BE2C (cell line): Measurements from ENCODE around the gene SYTL4.

Experiments
- DNase-seq: peaks from one replicate; pipeline ENCODE4 v3.0.0-alpha.2; 2020
- H3K27me3 ChIP-seq: fragments of 250-450 bp; sonication (Bioruptor Pico); 2 replicates; pipeline ENCODE4 v1.5.1; 2020; ENCODE audit warnings: mild to moderate bottlenecking
- H3K36me3 ChIP-seq: fragments of 250-450 bp; sonication (Bioruptor Pico); 2 replicates; pipeline ENCODE4 v1.5.1; 2020; ENCODE audit warnings: mild to moderate bottlenecking
- H3K4me1 ChIP-seq: fragments of 250-450 bp; sonication (Bioruptor Pico); 2 replicates; pipeline ENCODE4 v1.5.1; 2020
- H3K4me3 ChIP-seq: 2 replicates; pipeline ENCODE4 v1.5.1; 2011; ENCODE audit warnings: low read depth, low read length
- H3K9me3 ChIP-seq: fragments of 250-450 bp; sonication (Bioruptor Pico); 2 replicates; pipeline ENCODE4 v1.5.1; 2020
- CTCF ChIP-seq: IDR thresholded peaks from 2 replicates; pipeline ENCODE4 v1.5.1; 2012; ENCODE audit warnings: mild to moderate bottlenecking, low read depth, low read length

The SYTL4 gene

GRCh38 chrX:100674705-100675104, 57.2 kb downstream of the SYTL4 start:
- H3K4me1 ChIP-seq = no peaks in the 10 kb centered on the region
- H3K4me3 ChIP-seq = no peak overlapping the region
- no peak for TF ChIP-seq CTCF
- H3K27me3 ChIP-seq = no peaks in the 10 kb centered on the region
- no peaks in the 10 kb centered on the region for H3K36me3 ChIP-seq
- DNase-seq = no peak
- no peaks in the 10 kb centered on the region for H3K9me3 ChIP-seq

GRCh38 chrX:100673397-100673953, 58.4 kb downstream of the SYTL4 start:
- Histone ChIP-seq H3K4me3 (no peak overlapping the region), H3K27me3 (no peaks in the 10 kb centered on the region), H3K9me3 (no peaks in the 10 kb centered on the region), H3K36me3 (no peaks in the 10 kb centered on the region), H3K4me1 (no peaks in the 10 kb centered on the region)
- TF ChIP-seq CTCF = no peak
- DNase-seq = no peak

- H3K27me3 ChIP-seq = no peaks in the 10 kb centered on the region
- no peak overlapping the region for H3K4me3 ChIP-seq
- no peaks in the 10 kb centered on the region for H3K4me1 ChIP-seq
- no peak for DNase-seq
- no peaks in the 10 kb centered on the region for H3K9me3 ChIP-seq
- H3K36me3 ChIP-seq = no peaks in the 10 kb centered on the region
- no peak for TF ChIP-seq CTCF
These were observed 59.0 kb downstream of the SYTL4 start for GRCh38 chrX:100672966-100673365.

- Histone ChIP-seq H3K9me3 (no peaks in the 10 kb centered on the region), H3K4me3 (no peak overlapping the region), H3K27me3 (no peaks in the 10 kb centered on the region), H3K4me1 (no peaks in the 10 kb centered on the region), H3K36me3 (no peaks in the 10 kb centered on the region)
- no peak for DNase-seq
- no peak for TF ChIP-seq CTCF
These were observed 68.3 kb downstream of the SYTL4 start for GRCh38 chrX:100663642-100664041.

- H3K4me3 ChIP-seq = no peak overlapping the region
- no peaks in the 10 kb centered on the region for H3K27me3 ChIP-seq
- H3K4me1 ChIP-seq = no peaks in the 10 kb centered on the region
- no peak for TF ChIP-seq CTCF
- DNase-seq = no peak
- H3K36me3 ChIP-seq = no peaks in the 10 kb centered on the region
- no peaks in the 10 kb centered on the region for H3K9me3 ChIP-seq
These were observed 69.1 kb downstream of the SYTL4 start for GRCh38 chrX:100662796-100663195.

- no peak for DNase-seq
- Histone ChIP-seq H3K9me3 (no peaks in the 10 kb centered on the region), H3K27me3 (no peaks in the 10 kb centered on the region), H3K4me1 (no peaks in the 10 kb centered on the region), H3K36me3 (no peaks in the 10 kb centered on the region), H3K4me3 (no peak overlapping the region)
- TF ChIP-seq CTCF = no peak
These were observed 69.8 kb downstream of the SYTL4 start for GRCh38 chrX:100662170-100662569.
